Umbilical cord (tissue), 2 donors: ENCODE results near the gene CREG2. TPM values are rescaled to one million over a fixed set of nuclear protein-coding genes. Genes with fewer than 3 reads are reported as not detected.

Experiments
- DNase-seq: peaks from one replicate; pipeline ENCODE4 v3.0.0-alpha.2; 2015; ENCODE audit warnings: low spot score
- total RNA-seq: library from RNA; depleted of rRNA; stranded (reverse); fragments of >200 nt; gene quantifications from one replicate; pipeline ENCODE4 v1.2.3, GENCODE V29; 2014; ENCODE audit warnings: low replicate concordance; ENCODE audit not compliant: insufficient read depth

The CREG2 gene
- total RNA-seq, 1 donor from 2014 or later: 3.6 TPM

DNA sequence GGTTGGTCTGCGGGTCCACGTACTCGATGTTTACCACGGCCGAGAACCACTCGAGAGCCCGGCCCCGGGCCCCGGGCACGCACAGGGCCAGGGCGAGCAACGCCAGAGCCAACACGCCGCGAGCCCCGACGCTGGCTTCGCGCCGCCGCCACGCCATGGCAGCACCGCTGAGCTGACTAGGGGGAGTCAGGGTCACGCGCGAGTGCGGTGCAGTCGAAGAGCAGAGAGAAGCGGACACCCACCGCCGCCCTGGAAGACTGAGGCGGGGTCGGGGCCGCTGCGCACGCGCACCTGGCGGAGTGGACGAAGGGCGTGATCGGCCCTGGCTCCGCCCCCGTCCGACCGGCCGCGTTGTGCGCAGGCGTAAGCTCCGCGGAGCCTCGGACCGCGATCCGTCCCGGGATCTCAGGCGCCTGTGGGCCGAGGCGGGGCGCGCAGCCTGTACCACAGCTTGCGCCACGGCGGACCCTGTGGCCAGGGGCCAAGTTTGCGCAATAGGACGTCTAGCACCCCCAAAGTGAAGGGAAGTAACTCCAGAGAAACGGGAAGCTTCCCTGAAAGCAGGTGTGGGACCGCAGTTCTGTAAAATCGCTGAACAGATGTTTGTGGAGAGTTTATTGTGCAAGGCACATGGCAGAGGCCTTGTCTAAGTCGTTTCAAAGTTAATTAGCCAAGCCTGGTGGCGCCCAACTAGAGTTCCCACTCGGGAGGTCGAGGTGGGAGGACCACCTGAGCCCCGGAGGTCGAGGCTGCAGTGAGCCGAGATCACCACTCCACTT is 78.7 kb downstream of the CREG2 start, which contains the start of gene RNF149:
TSS of gene RNF149 (minus strand) at position 270 of the 779 bp plus-strand sequence. CDS start at position 157, 113 bp downstream.
- peak; percentile 94 for DNase-seq

DNA sequence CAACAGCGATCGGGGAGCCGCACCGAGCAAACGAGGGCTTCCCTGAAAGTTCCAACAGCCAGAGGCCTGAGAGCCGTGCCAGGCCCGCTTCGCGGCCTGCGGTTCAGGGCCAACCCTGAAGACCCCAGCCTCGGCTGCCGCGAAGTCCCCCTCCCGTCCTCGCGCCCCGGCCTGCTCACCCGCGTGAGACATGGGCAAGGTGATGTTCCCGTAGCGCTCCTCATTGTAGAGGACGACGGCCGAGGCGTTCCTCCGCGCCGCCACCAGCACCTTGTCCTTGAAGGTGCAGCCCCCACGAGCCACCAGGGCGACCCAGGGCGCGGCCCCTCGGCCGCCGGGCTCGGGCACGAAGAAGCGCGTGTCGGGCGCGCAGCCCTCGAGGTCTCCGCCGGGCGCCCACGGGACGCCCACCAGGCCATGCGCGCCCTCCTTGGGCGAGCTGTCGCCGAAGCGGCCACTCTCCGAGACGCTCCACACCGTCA is 79.3 kb downstream of the CREG2 start:
- DNase-seq: no peak

DNA sequence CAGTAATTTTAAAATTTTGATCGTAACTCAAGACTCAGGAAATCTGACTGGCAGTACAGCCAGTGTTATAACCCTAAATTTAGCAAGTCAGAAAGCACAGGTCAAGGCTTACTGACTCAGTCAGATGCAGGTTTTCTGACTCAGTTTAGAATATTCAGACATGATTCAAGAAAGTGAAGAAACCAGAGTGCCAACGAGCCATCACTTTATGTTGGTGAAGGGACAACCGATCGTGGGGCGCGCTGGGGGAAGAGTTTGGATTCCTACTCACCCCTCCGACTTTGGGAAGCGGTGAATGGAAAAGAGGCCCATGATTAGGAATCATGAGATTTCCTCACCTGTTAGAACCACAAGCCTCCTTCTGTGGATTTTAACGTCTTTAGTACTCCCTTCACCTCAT is 79.8 kb downstream of the CREG2 start:
- no peak for DNase-seq

DNA sequence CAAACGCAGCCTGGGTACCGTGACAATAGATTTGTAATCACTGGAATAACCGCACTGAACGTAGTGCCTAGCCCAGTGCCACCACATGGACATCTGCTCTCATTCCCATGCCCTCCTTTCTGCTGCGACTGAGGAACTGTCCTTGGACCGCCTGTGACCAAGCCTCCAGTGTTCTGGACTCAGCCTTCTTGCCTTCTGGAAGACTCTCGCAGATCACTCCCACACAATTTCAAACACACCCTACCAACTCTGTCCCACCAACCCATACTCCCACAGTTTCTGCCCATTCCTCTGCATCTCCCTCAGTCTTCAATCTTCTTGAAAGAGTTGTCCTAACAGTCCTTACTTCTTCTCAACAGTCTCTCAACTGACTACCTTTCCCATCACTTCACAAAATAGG is 80.9 kb downstream of the CREG2 start:
- DNase-seq: no peak

DNA sequence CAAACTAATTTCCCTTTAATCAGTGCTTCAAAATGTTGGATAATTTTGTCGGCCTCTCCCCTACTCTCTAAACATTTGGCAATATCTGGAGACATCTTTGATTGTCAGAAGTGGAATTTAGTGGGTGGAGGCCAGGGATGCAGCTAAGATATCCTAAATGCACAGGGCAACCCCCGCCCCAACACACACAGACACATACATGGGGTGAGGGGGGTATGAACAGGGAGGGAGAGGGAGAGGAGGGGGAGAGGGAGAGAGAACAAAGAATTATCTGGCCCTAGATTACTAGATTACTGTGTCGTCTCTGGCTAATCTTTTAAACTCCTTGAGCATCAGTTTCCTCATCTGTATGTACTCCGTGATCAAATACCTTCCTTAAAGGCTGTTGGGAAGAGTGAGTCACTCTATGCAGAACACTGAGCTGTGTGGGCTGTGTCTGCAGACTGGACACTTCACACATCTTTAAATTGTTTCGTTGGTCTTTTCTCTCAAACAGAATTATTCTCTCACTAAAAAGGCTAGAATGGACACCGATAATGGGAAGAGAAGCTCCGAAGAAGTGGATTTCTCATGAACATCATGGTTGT is 81.7 kb downstream of the CREG2 start:
- DNase-seq: peak; percentile 71

DNA sequence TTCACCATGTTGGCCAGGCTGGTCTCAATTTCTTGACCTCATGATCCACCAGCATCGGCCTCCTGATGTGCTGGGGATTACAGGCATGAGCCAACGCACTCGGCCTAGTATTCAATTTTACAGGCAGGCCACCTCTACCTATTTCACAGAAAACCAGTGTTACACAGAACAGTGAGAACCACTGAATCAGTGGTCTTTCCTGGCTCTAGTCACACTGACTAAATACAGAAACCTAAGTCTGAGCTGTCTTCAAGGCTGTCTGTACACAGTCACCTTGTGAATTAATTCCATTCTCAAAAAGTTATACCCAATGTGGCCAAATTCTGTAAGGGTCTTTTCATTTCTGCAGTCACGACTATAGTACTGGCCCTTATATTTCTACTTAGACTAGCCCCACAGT is 82.3 kb downstream of the CREG2 start:
- no peak for DNase-seq

DNA sequence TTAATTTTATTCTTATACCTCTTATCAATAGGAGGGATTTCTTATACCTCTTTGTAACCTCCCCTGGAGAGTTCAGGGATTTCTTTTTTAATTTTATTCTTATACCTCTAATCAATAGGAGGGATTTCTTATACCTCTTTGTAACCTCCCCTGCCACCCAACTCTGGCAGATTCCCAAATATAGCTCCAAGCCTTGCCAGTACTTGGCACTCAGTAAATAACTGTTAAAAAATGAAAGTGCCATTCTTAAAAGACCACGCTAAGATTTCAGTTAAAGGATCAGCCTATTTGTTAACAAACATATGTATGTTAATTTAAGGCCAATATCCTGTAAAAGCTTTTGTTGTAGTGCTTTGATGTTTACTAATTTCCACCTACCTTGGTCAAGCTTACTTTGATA is 83.6 kb downstream of the CREG2 start:
- DNase-seq: no peak

DNA sequence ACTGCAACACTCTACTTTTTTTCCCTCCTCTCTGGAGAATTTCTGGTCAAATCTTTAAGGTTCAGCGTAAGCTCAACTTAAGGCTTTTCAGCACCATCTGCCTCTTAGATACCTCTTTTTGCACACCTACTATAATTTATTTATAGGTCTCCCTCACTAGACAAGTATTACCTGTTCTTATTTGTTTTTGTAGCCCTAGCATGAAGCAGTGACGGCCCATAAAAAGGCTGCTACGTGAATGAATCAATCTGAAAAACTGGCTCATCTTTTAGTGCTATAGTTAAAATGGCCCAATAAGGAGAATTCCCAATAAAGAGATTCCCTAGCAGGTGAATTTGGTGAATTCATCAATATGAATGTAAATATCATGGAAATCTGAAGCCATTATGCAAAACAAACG is 85.3 kb downstream of the CREG2 start:
- DNase-seq: no peak

DNA sequence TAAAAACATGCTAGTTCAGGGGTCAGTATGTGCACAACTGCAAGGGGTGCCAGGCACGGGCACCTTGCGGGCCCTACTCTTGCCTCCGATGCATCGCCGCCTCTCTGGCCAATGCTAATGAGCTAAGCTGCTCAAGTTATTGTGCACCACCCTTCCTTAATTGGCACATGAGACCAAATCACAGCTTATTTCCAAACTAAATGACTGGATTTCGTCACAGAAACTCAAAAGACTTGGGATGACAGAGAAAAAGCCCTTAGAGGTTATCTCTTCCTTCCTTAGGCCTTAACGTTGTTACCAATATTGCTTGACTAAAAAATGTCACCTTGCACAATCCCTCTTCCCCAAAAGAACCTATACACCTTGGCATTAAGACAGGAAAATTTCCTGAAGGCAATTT is 86.5 kb downstream of the CREG2 start:
- no peak for DNase-seq

DNA sequence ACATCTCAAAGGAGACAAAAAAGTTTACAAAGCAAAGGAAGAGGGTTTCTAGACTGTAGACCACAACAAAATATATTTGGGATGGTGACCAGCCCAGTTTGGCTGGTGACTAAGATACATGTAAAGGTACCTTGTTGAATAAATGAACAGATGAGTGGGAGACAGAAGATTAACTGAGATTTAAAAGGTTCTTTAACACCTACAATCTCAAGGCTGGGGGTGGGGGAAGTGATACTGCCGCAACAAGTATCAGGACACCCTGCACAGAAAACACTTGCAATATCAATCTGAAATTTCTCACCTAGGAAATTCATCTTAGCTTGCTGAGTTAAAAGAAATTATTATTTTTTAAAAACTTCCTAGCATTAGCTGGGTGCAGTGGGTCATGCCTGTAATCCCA is 87.1 kb downstream of the CREG2 start:
- DNase-seq: no peak

DNA sequence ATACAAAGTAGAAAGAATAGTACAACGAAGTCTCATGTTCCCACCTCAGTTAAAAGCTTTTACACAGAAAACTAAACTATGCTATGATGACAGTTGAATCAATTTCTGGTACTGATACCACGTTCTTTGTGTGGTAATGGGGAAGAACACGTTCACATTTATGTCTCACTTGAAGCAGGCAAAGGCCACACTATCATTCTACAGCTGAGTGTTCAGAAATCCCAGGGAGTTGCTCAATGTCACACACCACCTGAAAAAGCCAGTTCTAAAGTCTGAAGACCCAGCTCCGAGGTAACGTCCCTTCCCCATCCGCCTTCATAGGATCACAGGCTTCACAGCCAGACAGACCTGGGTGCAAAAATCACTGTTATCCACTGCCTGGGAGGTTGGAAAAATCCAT is 87.7 kb downstream of the CREG2 start:
- no peak for DNase-seq

DNA sequence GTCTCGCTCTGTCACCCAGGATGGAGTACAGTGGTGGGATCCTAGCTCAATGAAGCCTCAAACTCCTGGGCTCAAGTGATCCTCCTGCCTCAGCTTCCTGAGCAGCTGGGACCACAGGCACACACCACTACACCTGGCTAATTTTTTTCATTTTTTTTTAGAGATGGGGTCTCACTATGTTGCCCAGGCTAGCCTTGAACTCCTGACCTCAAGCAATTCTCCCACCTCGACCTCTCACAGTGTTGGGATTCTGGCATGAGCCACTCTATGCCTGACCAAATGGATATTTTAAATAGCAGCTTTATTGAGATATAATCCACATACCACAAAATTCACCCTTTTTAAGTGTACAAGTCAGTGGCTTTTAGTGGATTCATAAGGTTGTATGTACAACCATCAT is 89.9 kb downstream of the CREG2 start:
- no peak for DNase-seq

DNA sequence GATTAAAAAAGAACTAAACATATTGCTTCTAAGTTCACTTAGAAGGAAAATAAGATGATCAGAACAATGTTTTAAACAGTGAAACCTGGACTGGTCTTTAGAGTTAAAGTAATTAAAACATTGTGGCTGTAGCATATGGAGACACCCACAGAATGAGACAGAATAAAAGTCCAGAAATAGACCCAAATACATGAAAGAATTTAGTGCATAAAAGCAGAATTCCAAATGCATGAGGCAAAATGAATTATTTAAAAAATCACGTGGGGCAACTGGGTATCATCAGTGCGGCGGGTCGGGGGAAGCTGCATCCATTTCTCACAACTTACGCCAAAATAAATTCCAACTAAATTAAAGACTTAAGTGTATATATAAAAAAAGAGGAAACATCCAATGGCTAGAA is 90.9 kb downstream of the CREG2 start:
- no peak for DNase-seq

DNA sequence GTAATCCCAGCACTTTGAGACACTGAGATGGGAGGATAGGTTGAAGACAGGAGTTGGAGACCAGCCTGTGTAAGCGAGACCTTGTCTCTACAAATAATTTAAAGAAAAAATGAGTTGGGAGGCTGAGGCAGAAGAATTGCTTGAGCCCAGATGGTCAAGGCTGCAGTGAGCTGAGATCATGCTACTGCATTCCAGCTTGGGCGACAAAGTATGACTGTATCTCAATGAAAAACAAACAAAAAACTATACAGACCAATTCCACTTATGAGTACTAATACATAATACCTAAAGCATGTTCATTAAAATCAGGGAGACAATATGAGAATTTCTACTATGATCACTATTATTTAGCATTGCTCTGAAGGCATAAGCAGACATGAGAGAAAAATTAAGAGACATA is 91.4 kb downstream of the CREG2 start:
- no peak for DNase-seq

Other genes with a start within 250 kb of the CREG2 start
- gene TBC1D8, start 236.1 kb downstream of the CREG2 start, total RNA-seq: 16.1 TPM
- gene CNOT11, start 134.6 kb downstream of the CREG2 start, total RNA-seq: 26.5 TPM
- 63.6 TPM for gene RNF149, start 78.8 kb downstream of the CREG2 start, total RNA-seq
- gene RFX8, start 87.6 kb upstream of the CREG2 start, total RNA-seq: 1.2 TPM